ENCODE results near the gene BOC. TPM values are rescaled to one million over a fixed set of nuclear protein-coding genes. Genes with fewer than 3 reads are reported as not detected.
A peak's percentile ranks its signal among the peaks of the same experiment; 100 is the strongest.
"Not testable (repeated sequence)": the region's sequence is repeated elsewhere in the genome, so short reads cannot be mapped to it uniquely, and the experiment has no call there.

BOC gene, protein sequence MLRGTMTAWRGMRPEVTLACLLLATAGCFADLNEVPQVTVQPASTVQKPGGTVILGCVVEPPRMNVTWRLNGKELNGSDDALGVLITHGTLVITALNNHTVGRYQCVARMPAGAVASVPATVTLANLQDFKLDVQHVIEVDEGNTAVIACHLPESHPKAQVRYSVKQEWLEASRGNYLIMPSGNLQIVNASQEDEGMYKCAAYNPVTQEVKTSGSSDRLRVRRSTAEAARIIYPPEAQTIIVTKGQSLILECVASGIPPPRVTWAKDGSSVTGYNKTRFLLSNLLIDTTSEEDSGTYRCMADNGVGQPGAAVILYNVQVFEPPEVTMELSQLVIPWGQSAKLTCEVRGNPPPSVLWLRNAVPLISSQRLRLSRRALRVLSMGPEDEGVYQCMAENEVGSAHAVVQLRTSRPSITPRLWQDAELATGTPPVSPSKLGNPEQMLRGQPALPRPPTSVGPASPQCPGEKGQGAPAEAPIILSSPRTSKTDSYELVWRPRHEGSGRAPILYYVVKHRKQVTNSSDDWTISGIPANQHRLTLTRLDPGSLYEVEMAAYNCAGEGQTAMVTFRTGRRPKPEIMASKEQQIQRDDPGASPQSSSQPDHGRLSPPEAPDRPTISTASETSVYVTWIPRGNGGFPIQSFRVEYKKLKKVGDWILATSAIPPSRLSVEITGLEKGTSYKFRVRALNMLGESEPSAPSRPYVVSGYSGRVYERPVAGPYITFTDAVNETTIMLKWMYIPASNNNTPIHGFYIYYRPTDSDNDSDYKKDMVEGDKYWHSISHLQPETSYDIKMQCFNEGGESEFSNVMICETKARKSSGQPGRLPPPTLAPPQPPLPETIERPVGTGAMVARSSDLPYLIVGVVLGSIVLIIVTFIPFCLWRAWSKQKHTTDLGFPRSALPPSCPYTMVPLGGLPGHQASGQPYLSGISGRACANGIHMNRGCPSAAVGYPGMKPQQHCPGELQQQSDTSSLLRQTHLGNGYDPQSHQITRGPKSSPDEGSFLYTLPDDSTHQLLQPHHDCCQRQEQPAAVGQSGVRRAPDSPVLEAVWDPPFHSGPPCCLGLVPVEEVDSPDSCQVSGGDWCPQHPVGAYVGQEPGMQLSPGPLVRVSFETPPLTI
- total RNA-seq: 7.4 TPM
- long read RNA-seq, partial matches to known transcripts: 5 of 10 reads
- long read RNA-seq, other reads (novel, unspliced or antisense): 5 of 10 reads

DNA sequence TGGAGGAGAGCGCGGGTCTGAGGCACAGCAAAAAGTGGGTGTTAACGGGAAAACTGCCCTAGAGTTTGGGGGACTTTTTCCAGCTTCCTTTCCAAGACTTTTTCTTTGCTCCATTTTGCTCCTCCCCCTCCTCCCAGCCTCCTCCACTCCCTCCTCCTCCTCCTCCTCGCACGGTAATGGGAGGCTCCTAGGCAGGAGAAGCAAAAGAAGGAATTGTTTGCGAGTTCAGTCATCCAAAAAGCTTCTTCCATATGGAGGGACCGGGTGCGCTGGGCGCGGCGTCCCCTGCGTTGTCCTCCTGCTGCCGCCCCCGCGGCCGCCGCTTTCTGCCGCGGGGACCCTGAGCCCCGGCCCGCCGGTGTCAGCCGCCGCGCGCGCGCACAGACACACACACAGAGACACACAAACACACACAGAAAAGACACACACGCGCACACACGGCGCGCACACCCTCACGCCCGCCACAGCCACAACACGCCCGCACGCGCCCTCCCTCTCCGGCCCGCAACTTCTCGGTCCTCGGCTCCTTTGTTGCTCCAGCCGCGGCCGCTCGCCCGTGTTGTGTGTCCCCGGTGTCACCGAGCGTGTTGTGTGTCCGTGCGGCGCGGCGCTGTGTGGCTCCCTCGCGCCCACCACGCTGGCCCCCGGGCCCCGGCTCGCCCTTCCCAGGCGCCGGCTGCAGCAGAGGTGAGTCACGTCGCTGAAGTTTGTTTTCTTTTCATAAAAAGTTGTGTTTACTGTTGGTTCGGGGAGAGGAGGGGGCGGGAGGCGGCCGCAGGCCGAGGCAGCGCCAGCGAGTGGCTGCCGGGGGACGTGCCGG lies at the start of gene BOC:
Gene BOC, plus strand, starts transcription at position 228 of the 820 bp plus-strand sequence. CDS start 38,246 bp downstream, outside the sequence.
- DNase-seq: no peak
- intact Hi-C loops (cut with DNase I): no loop called here
- ATAC-seq (ENCODE audit: poor library complexity): peak; percentile 87

DNA sequence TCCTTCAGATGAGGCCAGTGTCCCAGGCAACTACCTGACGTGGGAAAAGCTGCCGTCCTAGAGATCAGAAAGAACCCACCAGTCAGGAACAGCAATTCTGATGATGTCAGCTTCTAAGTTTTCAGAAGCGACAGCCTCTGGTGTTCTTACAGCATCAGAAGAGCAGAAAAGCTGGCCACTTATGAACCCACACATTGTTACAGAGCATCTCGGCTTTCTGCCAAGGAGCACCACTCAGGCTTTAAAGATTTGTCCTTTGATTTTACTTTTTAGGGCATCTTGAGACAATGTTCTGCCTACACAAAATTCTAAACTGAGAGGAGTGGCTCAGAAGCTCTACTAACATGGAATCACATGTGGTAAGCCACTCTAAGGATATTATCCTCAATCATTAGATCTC lies 49.7 kb upstream of the BOC start:
- ATAC-seq (ENCODE audit: poor library complexity) (no peak), DNase-seq (no peak)
- intact Hi-C loops (cut with DNase I): no loop called here

DNA sequence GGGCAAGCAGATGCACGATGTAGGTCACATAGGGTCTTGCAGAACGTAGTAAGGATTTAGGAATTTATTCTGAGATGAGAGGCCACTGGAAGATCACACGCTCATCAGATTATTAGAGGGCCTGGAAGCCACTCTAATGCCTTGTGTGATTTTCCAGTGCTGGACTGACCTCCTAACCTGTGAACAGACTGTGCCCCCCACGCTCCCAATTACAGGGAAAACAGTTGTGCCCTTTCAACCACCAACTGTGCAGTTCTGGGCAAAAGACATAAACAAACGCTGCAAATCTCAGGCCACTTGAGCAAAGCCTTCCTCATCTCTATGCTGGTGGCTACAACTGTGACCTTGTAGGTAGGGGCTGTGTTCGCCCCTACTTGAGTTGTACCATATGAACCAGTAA lies 48.2 kb upstream of the BOC start:
- no peak for ATAC-seq (ENCODE audit: poor library complexity)
- intact Hi-C loops (cut with DNase I): no loop called here
- no peak for DNase-seq

DNA sequence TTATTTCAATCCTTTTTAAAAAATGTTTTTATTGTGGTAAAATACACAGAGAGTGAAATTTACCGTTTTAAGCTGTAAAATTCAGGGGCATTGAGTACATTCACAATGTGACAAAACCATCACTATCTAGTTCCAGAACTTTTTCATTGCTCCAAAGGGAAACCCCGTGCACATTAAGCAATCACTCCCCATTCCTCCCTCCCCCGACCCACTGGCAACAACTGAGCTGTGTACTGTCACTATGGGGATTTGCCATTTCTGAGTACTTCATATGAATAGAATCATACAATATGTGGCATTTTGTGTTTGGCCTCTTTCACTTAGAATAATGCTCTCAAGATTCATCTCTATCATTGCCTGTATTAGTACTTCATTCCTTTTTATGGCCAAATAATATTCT lies 45.5 kb upstream of the BOC start:
- DNase-seq: no peak
- peak; percentile 63 for ATAC-seq (ENCODE audit: poor library complexity)
- intact Hi-C loops (cut with DNase I): no loop called here

DNA sequence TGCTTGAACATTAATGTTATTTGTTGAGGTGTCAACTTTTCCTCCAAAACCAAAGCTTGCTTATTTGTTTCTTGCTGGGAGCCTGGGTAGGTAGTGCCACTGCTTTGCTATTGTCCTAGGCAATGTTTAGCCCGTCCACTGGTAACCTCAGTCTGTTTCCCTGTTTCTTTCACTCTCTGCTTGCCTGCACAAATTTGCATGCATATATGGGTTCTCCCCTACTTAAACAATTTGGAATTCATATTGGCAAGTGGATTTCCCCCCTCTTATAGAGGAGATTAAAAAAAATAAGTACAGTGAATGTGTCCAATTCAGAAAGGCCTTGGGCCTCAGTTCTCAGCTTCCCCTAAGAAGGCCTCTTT lies 45.0 kb upstream of the BOC start:
- intact Hi-C loops (cut with DNase I): no loop called here
- peak; percentile 17 for ATAC-seq (ENCODE audit: poor library complexity)
- DNase-seq: no peak

DNA sequence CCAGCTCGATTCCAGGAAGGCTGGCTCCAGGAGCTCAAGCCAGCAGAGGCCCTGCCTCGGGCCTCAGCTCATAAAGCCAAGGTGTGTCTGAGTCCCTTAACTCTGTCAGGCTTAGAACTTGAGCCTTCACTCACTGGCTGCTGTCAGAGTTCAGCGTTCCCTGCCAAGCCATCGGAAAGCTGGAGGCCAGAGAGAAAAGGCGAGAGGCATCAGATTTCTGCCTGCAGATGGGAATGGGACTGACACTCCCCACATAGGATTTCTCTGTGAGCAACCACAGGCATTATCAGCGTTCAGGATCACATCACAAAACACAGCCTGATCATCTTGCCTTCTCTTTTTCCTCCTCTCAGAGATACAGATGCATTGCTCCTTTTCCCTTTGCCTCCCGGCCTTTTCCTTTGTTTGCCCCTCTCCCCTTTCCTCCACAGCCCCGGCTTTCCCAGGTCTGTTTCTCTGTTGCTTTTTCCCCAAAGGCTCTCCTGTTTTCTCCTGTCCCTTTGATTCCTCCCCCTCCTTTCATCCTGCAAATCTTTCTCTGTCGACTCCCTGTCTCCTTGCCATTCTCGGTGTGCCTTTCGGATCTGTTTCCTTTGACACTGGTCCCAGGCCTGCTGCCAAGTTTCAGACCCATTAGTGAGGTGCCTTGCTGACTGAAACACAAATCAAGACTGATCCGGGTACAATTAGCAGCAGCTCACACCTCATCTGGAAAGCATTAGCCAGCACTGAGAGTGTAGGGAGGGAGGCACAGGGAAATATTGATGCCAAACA lies 44.5 kb upstream of the BOC start:
- peak; percentile 60 for DNase-seq
- peak; percentile 90 for ATAC-seq (ENCODE audit: poor library complexity)
- intact Hi-C loops (cut with DNase I): no loop called here

DNA sequence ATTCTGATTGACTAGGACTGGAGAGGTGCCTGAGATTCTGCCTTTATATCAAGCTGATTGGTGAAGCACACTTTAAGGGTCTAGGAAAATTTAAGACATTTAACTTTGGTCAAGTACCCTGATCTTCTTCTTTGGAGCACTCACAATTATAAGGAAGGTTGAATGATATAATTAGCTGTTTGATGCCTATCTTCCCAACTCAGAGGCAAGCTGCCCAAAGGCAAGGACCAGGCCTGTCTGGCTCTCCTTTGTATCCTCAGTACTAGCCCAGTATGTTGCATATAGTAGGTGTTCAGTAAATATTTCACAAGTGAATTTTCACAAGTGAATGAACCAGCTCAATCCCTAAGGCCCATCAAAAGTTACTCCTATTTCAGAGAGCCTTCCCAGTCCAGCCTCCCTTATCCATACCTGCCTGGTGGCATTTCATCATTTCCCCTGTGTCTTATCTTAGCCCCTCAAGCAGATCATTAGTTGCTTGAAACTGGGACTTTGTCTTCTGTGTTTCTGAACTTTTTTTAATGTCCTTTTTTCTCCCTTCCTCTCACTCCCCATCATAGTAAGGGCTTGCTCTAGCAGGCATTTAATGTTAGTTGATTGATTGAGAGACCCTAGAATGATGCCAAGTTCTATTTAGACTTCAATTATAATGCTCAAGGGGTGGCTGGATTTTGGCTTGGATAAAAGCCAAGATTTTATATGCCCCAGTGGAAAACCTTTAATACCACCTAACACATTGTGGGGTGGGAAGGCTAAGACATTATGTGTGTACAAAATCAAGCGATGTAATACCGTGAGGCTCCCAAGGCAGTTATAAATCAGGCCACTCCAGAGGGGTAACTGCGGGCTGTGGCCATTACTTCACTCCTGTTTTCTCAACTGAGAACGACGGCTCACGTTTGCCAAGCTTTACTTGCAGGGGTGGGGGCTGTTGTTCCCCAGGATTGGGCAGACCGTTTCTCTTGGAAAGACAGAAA lies 43.2 kb upstream of the BOC start:
- DNase-seq (no peak), ATAC-seq (ENCODE audit: poor library complexity) (no peak)

DNA sequence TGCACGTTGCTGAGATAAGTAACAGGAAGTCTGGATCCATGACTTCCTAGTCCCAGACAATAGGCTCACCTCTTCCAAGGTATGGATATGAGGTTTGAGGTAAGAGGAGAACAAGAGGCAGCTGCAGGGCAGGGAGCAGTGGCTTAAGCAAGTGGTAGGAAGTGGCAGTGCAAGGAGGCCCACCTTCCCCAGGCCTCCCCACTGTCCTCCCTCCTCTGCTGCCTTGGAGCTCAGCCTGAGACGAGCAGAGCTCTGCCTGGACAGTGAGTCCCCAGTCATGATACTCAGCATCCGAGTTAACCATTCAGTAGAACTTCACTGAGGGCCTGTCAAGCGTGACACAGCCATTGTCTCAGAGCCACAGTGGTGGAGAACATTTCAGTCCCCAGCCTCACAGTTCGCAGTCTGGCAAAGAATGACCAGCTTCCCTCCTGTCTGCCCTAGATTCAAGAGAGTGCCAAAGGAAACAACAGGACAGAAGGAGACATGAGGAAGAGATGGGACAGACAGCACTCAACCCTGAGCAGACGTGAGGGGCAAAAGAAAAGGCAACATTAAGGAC lies 41.4 kb upstream of the BOC start:
- no peak for DNase-seq

More for the DNA sequence above, 43.2 kb upstream of the BOC start:
- intact Hi-C loops (cut with DNase I): no loop called here

DNA sequence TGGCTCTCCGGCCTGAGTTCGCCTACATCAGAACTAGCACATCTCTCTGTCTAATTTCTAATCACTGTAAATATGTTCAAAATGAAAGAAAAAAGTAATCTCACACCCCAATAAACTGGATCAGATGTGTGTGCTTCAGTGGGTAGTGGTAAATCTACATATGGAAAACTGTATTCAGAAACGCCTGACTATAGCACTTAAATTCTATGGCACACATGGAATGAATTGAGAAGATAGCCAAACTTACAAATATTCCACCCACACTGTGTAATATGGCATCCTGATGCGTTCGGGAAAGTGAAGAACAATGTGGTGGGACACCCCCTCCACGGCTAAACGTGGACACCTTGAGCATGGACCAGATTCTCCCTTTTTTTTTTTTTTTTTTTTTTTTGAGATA lies 40.6 kb upstream of the BOC start:
- DNase-seq: no peak
- no peak for ATAC-seq (ENCODE audit: poor library complexity)
- intact Hi-C loops (cut with DNase I): no loop called here

More for the DNA sequence above, 41.4 kb upstream of the BOC start:
- intact Hi-C loops (cut with DNase I): no loop called here
- ATAC-seq (ENCODE audit: poor library complexity): no peak

DNA sequence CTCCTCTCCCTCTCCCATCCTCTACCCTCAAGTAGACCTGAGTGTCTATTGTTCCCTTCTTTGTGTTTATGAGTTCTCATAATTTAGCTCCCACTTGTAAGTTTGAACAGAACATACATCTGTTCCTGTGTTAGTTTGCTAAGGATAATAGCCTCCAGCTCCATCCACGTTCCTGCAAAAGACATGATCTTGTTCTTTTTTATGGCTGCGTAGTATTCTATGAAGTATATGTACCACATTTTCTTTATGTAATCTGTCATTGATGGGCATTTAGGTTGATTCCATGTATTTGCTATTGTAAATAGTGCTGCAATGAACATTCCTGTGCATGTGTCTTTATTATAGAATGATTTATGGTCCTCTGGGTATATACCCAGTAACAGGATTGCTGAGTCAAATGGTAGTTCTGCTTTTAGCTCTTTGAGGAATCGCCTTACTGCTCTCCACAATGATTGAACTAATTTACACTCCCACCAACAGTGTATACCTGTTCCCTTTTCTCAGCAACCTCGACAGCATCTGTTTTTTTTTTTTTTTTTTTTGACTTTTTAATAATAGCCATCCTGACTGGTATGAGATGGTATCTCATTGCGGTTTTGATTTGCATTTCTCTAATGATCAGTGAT lies 39.6 kb upstream of the BOC start:
- ATAC-seq (ENCODE audit: poor library complexity); DNase-seq; intact Hi-C loops (cut with DNase I): not testable (repeated sequence)

DNA sequence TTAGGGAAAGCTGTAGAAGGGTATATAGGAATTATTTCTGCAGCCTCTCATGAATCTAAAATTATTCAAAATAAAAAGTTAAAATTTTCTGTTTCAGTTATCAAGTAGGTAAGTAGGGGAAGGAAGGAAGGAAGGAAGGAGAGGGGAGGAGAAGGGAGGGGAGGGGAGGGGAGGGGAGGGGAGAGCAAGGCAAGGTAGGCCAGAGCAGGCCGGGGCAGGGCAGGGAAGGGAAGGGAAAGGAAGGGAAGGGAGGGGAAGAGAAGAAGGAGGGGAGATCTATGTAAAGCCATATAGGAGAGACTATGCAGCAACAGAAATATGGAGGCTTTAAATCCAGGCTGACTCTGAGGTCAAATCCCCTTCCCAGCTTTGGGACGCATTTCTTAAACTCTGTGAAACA lies 38.3 kb upstream of the BOC start:
- no peak for DNase-seq
- ATAC-seq (ENCODE audit: poor library complexity): no peak
- intact Hi-C loops (cut with DNase I): no loop called here

DNA sequence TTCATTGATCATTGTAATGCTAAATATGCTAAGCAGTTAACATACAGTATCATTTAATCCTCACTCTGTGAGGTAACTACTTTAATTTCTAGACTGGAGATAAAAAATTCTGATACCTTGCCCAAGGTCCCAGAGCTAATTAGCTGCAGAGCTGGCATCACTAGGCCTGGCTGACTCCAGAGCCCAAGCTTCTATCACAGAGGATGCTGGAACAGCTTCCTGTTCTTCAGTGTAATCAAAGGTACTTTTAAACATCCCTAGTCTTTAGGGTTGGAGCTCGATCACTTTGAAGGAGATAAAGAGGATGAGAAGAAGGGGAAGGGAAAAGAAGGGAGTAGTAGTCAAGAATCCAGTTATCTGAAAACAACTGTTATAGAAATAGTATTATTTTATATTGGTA lies 37.1 kb upstream of the BOC start:
- ATAC-seq (ENCODE audit: poor library complexity) (no peak), DNase-seq (no peak)
- intact Hi-C loops (cut with DNase I): no loop called here

DNA sequence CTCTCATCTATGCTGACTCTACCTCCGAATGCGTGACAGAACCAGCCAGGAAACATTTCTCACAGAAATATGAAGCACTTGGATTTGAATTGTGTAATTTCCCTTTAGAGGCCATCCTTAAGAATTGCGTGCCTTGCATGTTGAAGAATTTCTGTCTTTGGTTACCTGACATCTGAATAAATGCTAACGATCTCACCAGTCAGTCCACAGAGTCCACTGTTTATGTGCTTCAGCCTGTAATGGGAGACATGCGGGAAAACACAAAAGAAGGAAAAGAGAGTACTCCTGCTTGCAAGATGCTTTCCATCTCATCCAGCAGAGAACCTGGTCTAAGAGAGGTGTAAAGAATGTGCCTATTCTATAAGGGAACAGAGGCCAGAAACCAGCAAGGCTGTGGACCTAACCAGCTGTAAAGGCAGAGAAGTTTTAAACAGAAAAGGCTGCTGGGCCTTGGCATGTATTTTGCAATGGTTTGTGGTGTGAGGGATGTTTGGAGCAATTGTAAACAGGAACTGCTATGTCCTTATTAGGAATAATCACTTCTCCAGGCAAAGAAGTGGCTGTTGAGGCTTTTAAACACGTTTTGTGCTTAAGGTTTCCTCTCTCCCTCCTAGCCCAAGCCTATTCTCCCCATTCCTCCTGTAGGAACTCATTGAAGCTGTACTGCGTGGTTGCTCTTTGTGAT lies 36.4 kb upstream of the BOC start:
- ATAC-seq (ENCODE audit: poor library complexity): no peak
- intact Hi-C loops (cut with DNase I): no loop called here
- DNase-seq: no peak

DNA sequence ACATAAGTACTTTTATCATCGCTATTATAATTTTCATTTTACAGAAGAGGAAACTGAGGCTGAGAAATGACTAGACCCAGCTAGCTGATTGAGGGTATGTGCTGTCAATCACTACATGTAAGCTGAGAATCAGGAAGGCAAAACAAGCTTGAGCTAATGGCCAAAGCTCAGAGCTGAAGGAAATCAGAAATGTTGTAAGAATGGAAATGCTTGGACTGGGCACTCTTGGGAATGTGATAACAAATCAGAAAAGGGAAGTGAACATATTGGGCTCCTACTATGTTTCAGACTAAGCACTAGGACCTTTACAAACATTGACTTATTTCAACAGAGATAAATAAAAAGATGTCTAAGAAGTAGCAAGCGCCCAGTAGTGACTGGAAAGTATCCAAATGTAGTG lies 33.8 kb upstream of the BOC start:
- DNase-seq (no peak), ATAC-seq (ENCODE audit: poor library complexity) (no peak)
- intact Hi-C loops (cut with DNase I): no loop called here

DNA sequence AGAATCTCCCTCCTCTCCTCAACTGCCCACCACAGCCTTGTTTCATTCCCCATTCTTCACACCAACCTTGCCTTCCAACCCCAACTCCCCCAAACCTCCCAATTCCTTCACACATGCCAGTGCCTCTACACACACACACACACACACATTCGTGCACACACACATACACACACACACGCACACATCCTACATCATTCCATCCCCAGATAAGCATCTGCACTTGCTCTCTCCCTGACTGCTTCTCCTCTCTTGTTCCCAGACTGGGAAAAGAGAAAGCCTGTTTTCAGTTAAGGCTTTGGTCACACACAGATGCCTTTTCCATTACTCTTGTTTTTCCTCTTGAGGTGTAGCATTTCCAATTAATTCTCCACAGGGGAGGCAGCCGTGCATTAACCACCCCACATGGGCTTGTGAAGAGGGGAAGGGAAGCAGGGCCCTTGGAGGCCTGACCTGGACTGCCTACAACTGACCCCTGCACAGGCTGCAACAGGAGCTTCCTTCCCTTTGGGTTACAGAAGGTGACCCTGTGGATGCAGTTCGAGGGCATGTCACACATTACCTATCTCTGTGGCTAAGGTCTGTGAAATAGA lies 32.0 kb upstream of the BOC start:
- DNase-seq: no peak

More for the DNA sequence above, 32.0 kb upstream of the BOC start:
- no peak for ATAC-seq (ENCODE audit: poor library complexity)
- intact Hi-C loops (cut with DNase I): no loop called here

Data from Right ventricle myocardium superior (tissue), 1 donor.